Panc1 (cell line): ENCODE data around the gene CPNE7. TPM values are rescaled to one million over a fixed set of nuclear protein-coding genes. Genes with fewer than 3 reads are reported as not detected.

Source experiments
- ATAC-seq: fragments of 200-7000 bp; cut with Tn5 transposase; 2 replicates; pipeline ENCODE4 v1.9.1; 2020; ENCODE audit warnings: mild to moderate bottlenecking, moderate library complexity
- BruUV-seq: library from RNA; stranded (reverse); fragments of 400-500 nt; replicated peaks from 2 replicates; lab custom pipeline; 2021; lab: Mats Ljungman, UMichigan
- CTCF ChIA-PET: fragments of 300-600 bp; sonication (Branson Sonifier 250); formaldehyde crosslinking; loops from one replicate; lab custom pipeline; 2022; ENCODE audit warnings: antibody characterized with exemption; lab: Charles Lee
- POLR2A ChIA-PET: fragments of 300-600 bp; sonication (Branson Sonifier 250); formaldehyde crosslinking; loops from one replicate; lab custom pipeline; 2022; ENCODE audit warnings: antibody characterized with exemption; lab: Charles Lee
- DNase-seq: peaks from one replicate; pipeline ENCODE4 v3.0.0-alpha.2; 2010; ENCODE audit warnings: low read depth, low spot score
- H3K27ac ChIP-seq: 2 replicates; pipeline ENCODE4 v1.5.1; 2011; ENCODE audit warnings: mild to moderate bottlenecking, low read length, inconsistent platforms
- H3K27me3 ChIP-seq: fragments of 200-500 bp; sonication (Bioruptor generic); 2 replicates; pipeline ENCODE4 v1.6.0; 2014; ENCODE audit warnings: low read length, inconsistent platforms; ENCODE audit not compliant: control insufficient read depth, insufficient read depth
- H3K36me3 ChIP-seq: fragments of 200-500 bp; sonication (Bioruptor generic); 2 replicates; pipeline ENCODE4 v1.5.1; 2014; ENCODE audit warnings: inconsistent platforms, mild to moderate bottlenecking, low read length, moderate library complexity; ENCODE audit not compliant: control insufficient read depth, insufficient read depth
- H3K4me1 ChIP-seq: 2 replicates; pipeline ENCODE4 v1.5.1; 2011; ENCODE audit warnings: inconsistent platforms, mild to moderate bottlenecking, low read length, moderate library complexity; ENCODE audit not compliant: control insufficient read depth, insufficient read depth
- H3K4me3 ChIP-seq, 2 experiments: 2 replicates each; pipeline ENCODE4 v1.5.1; 2011 to 2012; ENCODE audit warnings: low read depth in 2 of 2, low read length in 2 of 2, mild to moderate bottlenecking in 2 of 2, inconsistent platforms in 1 of 2, moderate library complexity in 1 of 2
- H3K9me3 ChIP-seq: fragments of 200-500 bp; sonication (Bioruptor generic); 2 replicates; pipeline ENCODE4 v1.5.1; 2014; ENCODE audit warnings: low read depth, mild to moderate bottlenecking, inconsistent platforms, low read length, moderate library complexity; ENCODE audit not compliant: control insufficient read depth, insufficient read depth
- CTCF ChIP-seq: fragments of 450-650 bp; IDR thresholded peaks from 2 replicates; pipeline ENCODE4 v1.5.1; 2017; ENCODE audit warnings: mild to moderate bottlenecking
- POLR2AphosphoS5 ChIP-seq: IDR thresholded peaks from 2 replicates; pipeline ENCODE4 v1.6.1; 2012; ENCODE audit warnings: mild to moderate bottlenecking, low read depth, low read length, moderate library complexity
- REST ChIP-seq, 2 experiments: IDR thresholded peaks; 2 replicates each; pipeline ENCODE4 v1.6.1; 2011 to 2012; ENCODE audit warnings: low read depth in 2 of 2, control low read depth in 1 of 2, low read length in 1 of 2, mild to moderate bottlenecking in 1 of 2, moderate library complexity in 1 of 2; ENCODE audit not compliant: insufficient read depth in 1 of 2
- SIN3A ChIP-seq: IDR thresholded peaks from 2 replicates; pipeline ENCODE4 v1.6.1; 2012; ENCODE audit warnings: low read depth, mild to moderate bottlenecking, low read length, moderate library complexity, borderline replicate concordance; ENCODE audit not compliant: insufficient read depth
- TCF7L2 ChIP-seq: IDR thresholded peaks from 2 replicates; pipeline ENCODE4 v1.6.1; 2011; ENCODE audit warnings: mild to moderate bottlenecking, low read depth, low read length, inconsistent platforms
- in situ Hi-C: cut with HindIII; loops from 2 replicates; pipeline ENCODE4 v1.10.0; 2016; ENCODE audit warnings: low sequenced_read_pairs, low pct_unique_long_range_greater_than_20kb
- intact Hi-C: fragments of 100-400 bp; cut with micrococcal nuclease; formaldehyde crosslinking; loops from one replicate; pipeline ENCODE4 v1.10.0; 2022; ENCODE audit not compliant: unreplicated experiment
- total RNA-seq: library from RNA; stranded (reverse); gene quantifications from one replicate; pipeline ENCODE4 v1.2.1, GENCODE V29; 2021; ENCODE audit not compliant: unreplicated experiment

Gene CPNE7
- total RNA-seq, 1 experiment from 2014 or later: 32.7 TPM

GRCh38 chr16:89589241-89589926, 13.8 kb downstream of the CPNE7 start:
- CTCF ChIA-PET: interaction anchor here (0.6 kb wide), 1 partner anchor 27 kb away, joined by 3 read pairs; no protein-coding TSS in a partner anchor
- no peaks in the 10 kb centered on the region for H3K4me1 ChIP-seq
- intact Hi-C loops: no loop called here
- H3K9me3 ChIP-seq: no peaks in the 10 kb centered on the region
- ATAC-seq: no peak
- DNase-seq: no peak
- H3K4me3 ChIP-seq: no peak overlapping the region
- no peak overlapping the region for H3K27ac ChIP-seq
- H3K36me3 ChIP-seq: no peaks in the 10 kb centered on the region; the same call in 1 of the 2 replicates
- in situ Hi-C loops: no loop called here
- BruUV-seq: no TSS peak
- H3K27me3 ChIP-seq: no peaks in the 10 kb centered on the region
- POLR2A ChIA-PET: no interaction called here
- TF ChIP-seq CTCF (no peak), POLR2AphosphoS5 (no peak)

- CTCF ChIA-PET: interaction anchor here (0.5 kb wide), 1 partner anchor 20 kb away, joined by 3 read pairs; no protein-coding TSS in a partner anchor
- Histone ChIP-seq H3K27ac (no peak overlapping the region), H3K4me1 (no peaks in the 10 kb centered on the region; the same call in 1 of the 2 replicates), H3K9me3 (no peaks in the 10 kb centered on the region), H3K27me3 (no peaks in the 10 kb centered on the region), H3K4me3 (no peak overlapping the region), H3K36me3 (no peaks in the 10 kb centered on the region; the same call in 1 of the 2 replicates)
- no TSS peak for BruUV-seq
- POLR2A ChIA-PET: no interaction called here
- in situ Hi-C loops: no loop called here
- ATAC-seq (no peak), DNase-seq (no peak)
- intact Hi-C loops: no loop called here
- TF ChIP-seq POLR2AphosphoS5 (no peak), CTCF (no peak), REST (IDR thresholded peaks at IDR 0.05; ENCODE audit: insufficient read depth in 1 of 2, low read depth in 2 of 2, low read length in 1 of 2) (no peak), SIN3A (no peak), TCF7L2 (no peak)
These were observed 18.3 kb downstream of the CPNE7 start for GRCh38 chr16:89593841-89594240.
